GM21786 (cell line): Measurements from ENCODE around the gene ZNF549.
"Not testable (repeated sequence)": the region's sequence is repeated elsewhere in the genome, so short reads cannot be mapped to it uniquely, and the experiment has no call there.

ENCODE experiments used
- ATAC-seq: cut with Tn5 transposase; IDR thresholded peaks from one replicate; pipeline ENCODE4 v1.9.1; 2021; ENCODE audit not compliant: unreplicated experiment

The ZNF549 gene

GRCh38 chr19:57527136-57527881, at the start of gene ZNF549:
Gene ZNF549 (plus strand): TSS chr19:57527356. CDS start chr19:57527574, 218 bp downstream.
- peak; percentile 97 for ATAC-seq

- ATAC-seq, result peak; percentile 95
Observed at GRCh38 chr19:57487477-57488298, 39.5 kb upstream of the ZNF549 start, which contains the start of gene ZNF419. Gene ZNF419 (plus strand): TSS chr19:57487750. CDS start chr19:57487951, 201 bp downstream.

- not testable (repeated sequence) for ATAC-seq
Observed at GRCh38 chr19:57488299-57488644, 38.9 kb upstream of the ZNF549 start.

- not testable (repeated sequence) for ATAC-seq
Observed at GRCh38 chr19:57499332-57499679, 27.9 kb upstream of the ZNF549 start.

- peak; percentile 97 for ATAC-seq
Observed at GRCh38 chr19:57499680-57500395, 27.3 kb upstream of the ZNF549 start, which contains the start of gene ZNF773. Gene ZNF773 (plus strand): TSS chr19:57499938. CDS start chr19:57500081, 143 bp downstream.

- not testable (repeated sequence) for ATAC-seq
Observed at GRCh38 chr19:57500400-57500799, 26.8 kb upstream of the ZNF549 start.

- ATAC-seq, result no peak
Observed at GRCh38 chr19:57506163-57506562, 21.0 kb upstream of the ZNF549 start.

GRCh38 chr19:57511484-57511883, 15.7 kb upstream of the ZNF549 start:
- no peak for ATAC-seq

- no peak for ATAC-seq
Observed at GRCh38 chr19:57512845-57513244, 14.3 kb upstream of the ZNF549 start.

GRCh38 chr19:57515255-57515654, 11.9 kb upstream of the ZNF549 start:
- no peak for ATAC-seq

GRCh38 chr19:57518021-57518420, 9.1 kb upstream of the ZNF549 start:
- ATAC-seq, result not testable (repeated sequence)

GRCh38 chr19:57537953-57538547, 10.9 kb downstream of the ZNF549 start:
- no peak for ATAC-seq

- ATAC-seq, result no peak
Observed at GRCh38 chr19:57546513-57546912, 19.4 kb downstream of the ZNF549 start.

GRCh38 chr19:57552432-57552831, 25.3 kb downstream of the ZNF549 start:
- no peak for ATAC-seq

GRCh38 chr19:57557659-57558058, 30.5 kb downstream of the ZNF549 start:
- no peak for ATAC-seq

GRCh38 chr19:57558525-57558924, 31.4 kb downstream of the ZNF549 start:
- no peak for ATAC-seq

- no peak for ATAC-seq
Observed at GRCh38 chr19:57559008-57559403, 31.9 kb downstream of the ZNF549 start.

- ATAC-seq, result peak; percentile 98
Observed at GRCh38 chr19:57559404-57560025, 32.4 kb downstream of the ZNF549 start, which contains the start of gene ZNF550. Gene ZNF550 (minus strand): TSS chr19:57559863. CDS start chr19:57559682, 181 bp downstream.

- peak; percentile 18 for ATAC-seq
Observed at GRCh38 chr19:57560049-57560491, 32.9 kb downstream of the ZNF549 start.

GRCh38 chr19:57563547-57563946, 36.4 kb downstream of the ZNF549 start:
- ATAC-seq, result no peak
